HG02588 (cell line): ENCODE results near the gene FARP2.

ENCODE experiments used
- ATAC-seq: cut with Tn5 transposase; IDR thresholded peaks from one replicate; pipeline ENCODE4 v1.9.1; 2021; ENCODE audit warnings: mild to moderate bottlenecking, moderate library complexity; ENCODE audit not compliant: unreplicated experiment

FARP2 gene

GRCh38 chr2:241479026-241479898, 123.2 kb downstream of the FARP2 start:
- no peak for ATAC-seq

GRCh38 chr2:241481687-241482086, 125.6 kb downstream of the FARP2 start:
- ATAC-seq = no peak

- no peak for ATAC-seq
Observed at GRCh38 chr2:241482126-241482955, 126.3 kb downstream of the FARP2 start.

GRCh38 chr2:241483305-241483704, 127.2 kb downstream of the FARP2 start:
- no peak for ATAC-seq

GRCh38 chr2:241485172-241485911, 129.3 kb downstream of the FARP2 start:
- ATAC-seq = no peak

- ATAC-seq = no peak
Observed at GRCh38 chr2:241489088-241489487, 133.0 kb downstream of the FARP2 start.

- no peak for ATAC-seq
Observed at GRCh38 chr2:241489733-241490680, 133.9 kb downstream of the FARP2 start.

GRCh38 chr2:241490825-241491506, 134.9 kb downstream of the FARP2 start:
- ATAC-seq = no peak

- no peak for ATAC-seq
Observed at GRCh38 chr2:241491549-241492173, 135.6 kb downstream of the FARP2 start.

- no peak for ATAC-seq
Observed at GRCh38 chr2:241492174-241492565, 136.1 kb downstream of the FARP2 start.

- no peak for ATAC-seq
Observed at GRCh38 chr2:241493092-241493491, 137.0 kb downstream of the FARP2 start.

- ATAC-seq = no peak
Observed at GRCh38 chr2:241494311-241494908, 138.3 kb downstream of the FARP2 start.

GRCh38 chr2:241495172-241496002, 139.3 kb downstream of the FARP2 start:
- ATAC-seq = no peak

GRCh38 chr2:241496003-241496707, 140.1 kb downstream of the FARP2 start:
- ATAC-seq = no peak

- ATAC-seq = no peak
Observed at GRCh38 chr2:241496904-241497877, 141.1 kb downstream of the FARP2 start.
